ENCODE measurements around the gene TMEM232. TPM values are rescaled to one million over a fixed set of nuclear protein-coding genes. Genes with fewer than 3 reads are reported as not detected.

TMEM232 gene
- total RNA-seq, 2 donors from 2014 or later, result 3.9 to 4.2 TPM

DNA sequence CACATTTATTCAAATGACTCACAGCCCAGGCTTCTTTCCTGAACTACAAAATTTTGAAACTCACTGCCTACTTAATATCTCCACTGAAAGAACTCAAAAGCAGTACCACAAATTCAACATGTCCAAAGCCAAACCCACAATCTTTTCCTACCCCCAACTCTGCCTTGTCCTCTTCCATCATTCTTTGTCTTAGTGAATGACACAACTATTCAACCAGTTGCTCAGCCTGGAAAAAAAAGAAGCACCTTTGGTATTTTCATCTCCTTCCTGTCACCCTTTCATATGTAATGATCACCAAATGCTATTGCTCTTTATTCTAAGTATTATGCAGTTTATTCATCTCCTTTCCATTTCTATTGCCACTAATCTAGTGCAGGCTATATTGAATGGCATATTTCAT, 216.3 kb downstream of the TMEM232 start:
- Histone ChIP-seq H3K4me3 (ENCODE audit: low read length) (no peak overlapping the region), H3K36me3 (ENCODE audit: control insufficient read depth, insufficient read depth, low read length) (no peaks in the 10 kb centered on the region), H3K9me3 (ENCODE audit: control insufficient read depth, low read length) (no peaks in the 10 kb centered on the region), H3K27ac (ENCODE audit: low read depth, low read length) (no peak overlapping the region), H3K9ac (ENCODE audit: extremely low read depth, low read length, poor library complexity, severe bottlenecking) (no peak overlapping the region), H3K4me1 (ENCODE audit: control insufficient read depth, insufficient read depth, low read length) (no peaks in the 10 kb centered on the region), H3K27me3 (ENCODE audit: control insufficient read depth, insufficient read depth, low read length, poor library complexity, severe bottlenecking) (no peaks in the 10 kb centered on the region)
- H3K4me1 Mint-ChIP-seq, result no peaks in the 10 kb centered on the region
- no peak for TF ChIP-seq CTCF (conservative IDR thresholded peaks at IDR 0.05)
- no peak for DNase-seq
- H3K4me3 Mint-ChIP-seq, result no peak overlapping the region
- no peaks in the 10 kb centered on the region for H3K36me3 Mint-ChIP-seq (ENCODE audit: low read depth)
- no peaks in the 10 kb centered on the region for H3K27me3 Mint-ChIP-seq (ENCODE audit: insufficient read depth)
- H3K9me3 Mint-ChIP-seq, result no peaks in the 10 kb centered on the region
- peak overlapping the region; percentile 40 for H3K27ac Mint-ChIP-seq

- H3K36me3 ChIP-seq (ENCODE audit: control insufficient read depth, insufficient read depth, low read length), result no peaks in the 10 kb centered on the region
- Mint-ChIP-seq H3K36me3 (ENCODE audit: low read depth) (no peaks in the 10 kb centered on the region), H3K27me3 (ENCODE audit: insufficient read depth) (no peaks in the 10 kb centered on the region), H3K4me1 (no peaks in the 10 kb centered on the region), H3K4me3 (no peak overlapping the region), H3K27ac (no peak overlapping the region), H3K9me3 (no peaks in the 10 kb centered on the region)
- WGBS, 2 experiments (ENCODE audit: insufficient coverage in 1 of 2, insufficient read length in 1 of 2), result 83 to 100% methylated on average over 1 of the region's 2 CpGs
- H3K4me3 ChIP-seq (ENCODE audit: low read length), result no peak overlapping the region
- H3K4me1 ChIP-seq (ENCODE audit: control insufficient read depth, insufficient read depth, low read length), result no peaks in the 10 kb centered on the region
- DNase-seq, result no peak
- no peaks in the 10 kb centered on the region for H3K27me3 ChIP-seq (ENCODE audit: control insufficient read depth, insufficient read depth, low read length, poor library complexity, severe bottlenecking)
- no peaks in the 10 kb centered on the region for H3K9me3 ChIP-seq (ENCODE audit: control insufficient read depth, low read length)
- H3K9ac ChIP-seq (ENCODE audit: extremely low read depth, low read length, poor library complexity, severe bottlenecking), result no peak overlapping the region
- TF ChIP-seq CTCF (conservative IDR thresholded peaks at IDR 0.05), result no peak
- no peak overlapping the region for H3K27ac ChIP-seq (ENCODE audit: low read depth, low read length)
These were observed 218.5 kb downstream of the TMEM232 start for GRCh38 chr5:110507972-110508371.

- no peaks in the 10 kb centered on the region for H3K36me3 Mint-ChIP-seq (ENCODE audit: low read depth)
- DNase-seq, result no peak
- H3K4me1 Mint-ChIP-seq, result peaks cover 3% of the 10 kb centered on the region
- no peaks in the 10 kb centered on the region for H3K27me3 Mint-ChIP-seq (ENCODE audit: insufficient read depth)
- no peaks in the 10 kb centered on the region for H3K4me1 ChIP-seq (ENCODE audit: control insufficient read depth, insufficient read depth, low read length)
- H3K27ac Mint-ChIP-seq, result no peak overlapping the region
- no peak overlapping the region for H3K4me3 ChIP-seq (ENCODE audit: low read length)
- TF ChIP-seq CTCF (conservative IDR thresholded peaks at IDR 0.05), result no peak
- no peaks in the 10 kb centered on the region for H3K27me3 ChIP-seq (ENCODE audit: control insufficient read depth, insufficient read depth, low read length, poor library complexity, severe bottlenecking)
- no peak overlapping the region for H3K9ac ChIP-seq (ENCODE audit: extremely low read depth, low read length, poor library complexity, severe bottlenecking)
- H3K27ac ChIP-seq (ENCODE audit: low read depth, low read length), result no peak overlapping the region
- no peak overlapping the region for H3K4me3 Mint-ChIP-seq
- no peaks in the 10 kb centered on the region for H3K9me3 Mint-ChIP-seq
- no peaks in the 10 kb centered on the region for H3K36me3 ChIP-seq (ENCODE audit: control insufficient read depth, insufficient read depth, low read length)
- no peaks in the 10 kb centered on the region for H3K9me3 ChIP-seq (ENCODE audit: control insufficient read depth, low read length)
These were observed 220.1 kb downstream of the TMEM232 start for GRCh38 chr5:110506378-110506777.

All from endodermal cell (in vitro differentiated cells).